ENCODE results near the gene PRKCA. TPM values are rescaled to one million over a fixed set of nuclear protein-coding genes. Genes with fewer than 3 reads are reported as not detected.

Gene PRKCA
- total and polyA plus RNA-seq, 10 of the 15 experiments (the other 5 are each of a cell fraction or from before 2014, with no cell fraction given) = 0.11 to 14.6 (median 0.72) TPM

- CTCF ChIA-PET = interaction anchor here (1.4 to 1.6 kb wide), 2 partner anchors 9 to 253 kb away, joined by 4 to 5 read pairs; no protein-coding TSS in a partner anchor
- no peak for FAIRE-seq
- intact Hi-C loops (cut with micrococcal nuclease; ENCODE audit: unreplicated experiment) = no loop called here
Measured at GRCh38 chr17:66313995-66314659, 11.7 kb downstream of the PRKCA start.

More at GRCh38 chr17:66313995-66314659, 11.7 kb downstream of the PRKCA start:
- DNase-seq (ENCODE audit: low read depth, low spot score) (no peak), ATAC-seq (no peak)
- no TSS peak for BruUV-seq (replicated peaks)
- Histone ChIP-seq H3K9me3 (replicated peaks; ENCODE audit: control insufficient read depth, insufficient read depth, low read length) (no peaks in the 10 kb centered on the region), H3K79me2 (ENCODE audit: control insufficient read depth, insufficient read depth, low read length) (no peaks in the 10 kb centered on the region), H3K4me3 (no peak overlapping the region), H3K4me1 (ENCODE audit: control insufficient read depth, insufficient read depth, low read length) (no peaks in the 10 kb centered on the region), H4K20me1 (ENCODE audit: control insufficient read depth, insufficient read depth) (no peaks in the 10 kb centered on the region), H3K36me3 (ENCODE audit: control insufficient read depth in 2 of 2, insufficient read depth in 2 of 2, low read length in 1 of 2) (no peaks in the 10 kb centered on the region), H2AFZ (ENCODE audit: control insufficient read depth, low read depth, low read length) (no peak overlapping the region), H3K4me2 (ENCODE audit: control insufficient read depth, insufficient read depth) (no peak overlapping the region), H3K27ac (ENCODE audit: control insufficient read depth, insufficient read depth) (no peak overlapping the region), H3K27me3 (replicated peaks in 1 of 2; ENCODE audit: control insufficient read depth in 2 of 2, insufficient read depth in 2 of 2, low read length in 1 of 2) (no peaks in the 10 kb centered on the region; a peak in 1 of 4 replicates), H3K9ac (ENCODE audit: control insufficient read depth, insufficient read depth, low read length) (no peak overlapping the region)
- RAD21 ChIA-PET (ENCODE audit: unreplicated experiment) = interaction anchor here (0.8 kb wide), 1 partner anchor 253 kb away, joined by 3 read pairs; no protein-coding TSS in a partner anchor
- 18% methylated on average over 8 of the region's 8 CpGs for WGBS (ENCODE audit: insufficient coverage, insufficient replicate concordance, low lambda C conversion rate, missing lambda C conversion rate)
- TF ChIP-seq ATF2 (IDR thresholded peaks at IDR 0.05; ENCODE audit: low read length) = no peak
- TF ChIP-seq CTCF (IDR thresholded peaks at IDR 0.05 in 2 of 3, conservative IDR thresholded peaks at IDR 0.05 in 1 of 3; ENCODE audit: control insufficient read depth in 2 of 3, extremely low read depth in 1 of 3, insufficient read depth in 1 of 3, low read depth in 3 of 3, low read length in 3 of 3) = no peak
- TF ChIP-seq MYC (IDR thresholded peaks at IDR 0.05; ENCODE audit: insufficient read depth, insufficient read length, insufficient replicate concordance, low read length, severe bottlenecking) = no peak
- TF ChIP-seq HDAC6 (IDR thresholded peaks at IDR 0.05; ENCODE audit: unreplicated experiment) = no peak
- no peak for TF ChIP-seq ZBTB11 (CRISPR knock-in tag; IDR thresholded peaks at IDR 0.05)
- no peak for TF ChIP-seq TCF12 (IDR thresholded peaks at IDR 0.05; ENCODE audit: low read depth, low read length)
- in situ Hi-C loops (cut with MboI) = no loop called here
- POLR2A ChIA-PET = no interaction called here
- SMC1A ChIA-PET (ENCODE audit: uncharacterized antibody, unreplicated experiment) = interaction anchor here (0.7 to 1.4 kb wide), 6 partner anchors 10 to 253 kb away, joined by 3 to 4 read pairs (median 3); no protein-coding TSS in a partner anchor

Measured in GM12878 (cell line).